Measurements from ENCODE around the gene DNAH7.

DNA sequence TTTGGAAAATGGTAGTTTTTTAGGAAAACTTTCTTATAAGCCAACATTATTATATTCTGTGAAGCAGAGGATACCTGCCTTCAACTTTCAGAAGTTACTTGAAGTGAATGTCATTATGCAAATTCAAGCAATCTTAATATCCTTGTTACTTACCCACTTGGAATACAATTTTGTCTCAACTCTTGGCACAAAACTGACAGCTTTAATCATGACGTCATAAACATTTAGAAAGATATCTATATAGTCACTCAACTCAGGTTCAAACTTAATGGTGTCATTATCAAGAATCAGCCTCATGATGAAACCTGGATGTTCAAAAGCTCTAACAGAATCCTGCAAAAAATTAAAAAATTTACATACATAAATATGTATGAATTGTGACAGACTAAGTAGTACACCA, 68.1 kb downstream of the DNAH7 start:
- TF ChIP-seq POLR2AphosphoS5 (IDR thresholded peaks at IDR 0.05; ENCODE audit: low read depth, low read length) (no peak), POLR2A (IDR thresholded peaks at IDR 0.05; ENCODE audit: low read depth, low read length) (no peak), TAF1 (IDR thresholded peaks at IDR 0.05; ENCODE audit: borderline replicate concordance, low read depth, low read length) (no peak)

All from GM12892 (cell line).